Aorta (tissue), 5 donors: ENCODE data around the gene MAPKAPK3. TPM values are rescaled to one million over a fixed set of nuclear protein-coding genes. Genes with fewer than 3 reads are reported as not detected.

Experiments used
- ATAC-seq: fragments of 200-7000 bp; cut with Tn5 transposase; one replicate; pipeline ENCODE4 v1.9.1; 2022; ENCODE audit warnings: moderate library complexity; ENCODE audit not compliant: low FRiP score
- DNase-seq, 2 donors: peaks; one replicate each; pipeline ENCODE4 v3.0.0-alpha.2; 2020
- H3K27ac ChIP-seq, 2 donors: one replicate each; pipeline ENCODE4 v1.5.1; 2013; ENCODE audit warnings: low read length in 2 of 2, mild to moderate bottlenecking in 2 of 2, moderate library complexity in 2 of 2, control low read depth in 1 of 2, inconsistent platforms in 1 of 2, low read depth in 1 of 2
- H3K27me3 ChIP-seq, 2 donors: one replicate each; pipeline ENCODE4 v1.6.1; 2013; ENCODE audit warnings: control low read depth in 1 of 2, low read length in 1 of 2, mild to moderate bottlenecking in 1 of 2, moderate library complexity in 1 of 2; ENCODE audit not compliant: insufficient read depth in 2 of 2, control insufficient read depth in 1 of 2
- H3K36me3 ChIP-seq, 2 donors: one replicate each; pipeline ENCODE4 v1.6.1; 2013; ENCODE audit warnings: control low read depth in 1 of 2, low read length in 1 of 2, mild to moderate bottlenecking in 1 of 2; ENCODE audit not compliant: insufficient read depth in 2 of 2, control insufficient read depth in 1 of 2
- H3K4me1 ChIP-seq, 2 donors: one replicate each; pipeline ENCODE4 v1.6.1; 2013; ENCODE audit warnings: low read length in 2 of 2, control low read depth in 1 of 2, mild to moderate bottlenecking in 1 of 2, moderate library complexity in 1 of 2; ENCODE audit not compliant: insufficient read depth in 2 of 2, control insufficient read depth in 1 of 2
- H3K4me3 ChIP-seq, 2 donors: one replicate each; pipeline ENCODE4 v1.5.1; 2013; ENCODE audit warnings: low read length in 2 of 2, control low read depth in 1 of 2, mild to moderate bottlenecking in 1 of 2
- H3K9me3 ChIP-seq: one replicate; pipeline ENCODE4 v1.6.1; 2013; ENCODE audit warnings: mild to moderate bottlenecking, low read length; ENCODE audit not compliant: control insufficient read depth
- WGBS, 2 donors: extraction: QIAGEN DNeasy Blood & Tissue Kit; methylation state at CpG; one replicate each; pipeline ENCODE4 v1.1.7; 2013; 5-methylcytosine and 5-hydroxymethylcytosine counted together
- intact Hi-C, 2 donors: fragments of 100-400 bp; cut with DNase I; formaldehyde crosslinking; loops; one replicate each; pipeline versions ENCODE4 v1.14.2 to v1.15.0; 2022
- polyA plus RNA-seq, 2 donors: library from polyadenylated mRNA; stranded (reverse); fragments of 200-250 nt; gene quantifications; one replicate each; pipeline ENCODE4 v1.2.3, GENCODE V29; 2013
- total RNA-seq, 2 donors: library from RNA; stranded (reverse); fragmentation: NEBNext Ultra II Directional; extraction: Animal tissue kit (Norgen Biotek cat#: 25700); gene quantifications; one replicate each; pipeline ENCODE4 v1.2.1, GENCODE V29; 2021
- donor health status: healthy with polysubstance abuse.
- donor health status: Bipolar disorder and iron deficiency.
- donor health status: DM: no; HTN: no; CAD: no.
- donor health status: DM: no; HTN: no; CAD: no.
- donor health status: DM: yes; HTN: yes; CAD: no.

Gene MAPKAPK3
- total and polyA plus RNA-seq, 4 donors = 13.0 to 24.8 (median 21.0) TPM

- DNase-seq (no peak), ATAC-seq (no peak)
- Histone ChIP-seq H3K27me3 (no peaks in the 10 kb centered on the region), H3K4me1 (no peaks in the 10 kb centered on the region), H3K9me3 (no peaks in the 10 kb centered on the region), H3K27ac (no peak overlapping the region), H3K36me3 (no peaks in the 10 kb centered on the region), H3K4me3 (peak overlapping the region in 1 of 2 donors; percentile 51)
- intact Hi-C loops = loop anchor here (5.0 kb wide), 2 partner anchors 754 to 769 kb away; partner anchors contain the start of gene MANF (in 1 of the 2)
- 75 to 83% methylated on average over 6 of the region's 6 CpGs for WGBS, 2 donors
Measured at GRCh38 chr3:50617911-50618481, 1.0 kb downstream of the MAPKAPK3 start.

- no peak for ATAC-seq
- no peak overlapping the region for H3K27ac ChIP-seq
Measured at GRCh38 chr3:50620420-50620819, 3.5 kb downstream of the MAPKAPK3 start.

GRCh38 chr3:50620820-50621219 lies 3.9 kb downstream of the MAPKAPK3 start:
- intact Hi-C loops = no loop called here
- peaks cover 0 to 2% of the 10 kb centered on the region in 2 donors for H3K36me3 ChIP-seq
- H3K9me3 ChIP-seq = no peaks in the 10 kb centered on the region
- no peak overlapping the region for H3K27ac ChIP-seq
- H3K4me3 ChIP-seq = no peak overlapping the region
- no peaks in the 10 kb centered on the region for H3K4me1 ChIP-seq
- ATAC-seq (no peak), DNase-seq (no peak)
- H3K27me3 ChIP-seq = no peaks in the 10 kb centered on the region
- 43 to 49% methylated on average over 4 of the region's 4 CpGs for WGBS, 2 donors

More at GRCh38 chr3:50620420-50620819, 3.5 kb downstream of the MAPKAPK3 start:
- peak in 1 of 2 donors; percentile 75 for DNase-seq
- intact Hi-C loops = no loop called here
- 91 to 98% methylated on average over 1 of the region's 1 CpG for WGBS, 2 donors
- H3K9me3 ChIP-seq = no peaks in the 10 kb centered on the region
- no peaks in the 10 kb centered on the region for H3K27me3 ChIP-seq
- H3K4me3 ChIP-seq = no peak overlapping the region
- H3K4me1 ChIP-seq = no peaks in the 10 kb centered on the region
- H3K36me3 ChIP-seq = peaks cover 0 to 2% of the 10 kb centered on the region in 2 donors

- 90% methylated on average over 3 of the region's 3 CpGs for WGBS, 2 donors
- no peak for ATAC-seq
- Histone ChIP-seq H3K27ac (no peak overlapping the region), H3K27me3 (no peaks in the 10 kb centered on the region), H3K4me3 (no peak overlapping the region), H3K36me3 (peaks cover 0 to 2% of the 10 kb centered on the region in 2 donors), H3K4me1 (no peaks in the 10 kb centered on the region), H3K9me3 (no peaks in the 10 kb centered on the region)
- no peak for DNase-seq
- intact Hi-C loops = no loop called here
Measured at GRCh38 chr3:50622881-50623280, 5.9 kb downstream of the MAPKAPK3 start.

- no peak overlapping the region for H3K4me3 ChIP-seq
- ATAC-seq (peak; percentile 11), DNase-seq (no peak)
- 47 to 48% methylated on average over 6 of the region's 6 CpGs for WGBS, 2 donors
- H3K4me1 ChIP-seq = no peaks in the 10 kb centered on the region
- H3K36me3 ChIP-seq = peaks cover 0 to 2% of the 10 kb centered on the region in 2 donors
- H3K9me3 ChIP-seq = no peaks in the 10 kb centered on the region
- intact Hi-C loops = no loop called here
- no peaks in the 10 kb centered on the region for H3K27me3 ChIP-seq
- H3K27ac ChIP-seq = no peak overlapping the region
Measured at GRCh38 chr3:50623840-50624474, 7.0 kb downstream of the MAPKAPK3 start.

GRCh38 chr3:50624634-50625033 lies 7.7 kb downstream of the MAPKAPK3 start:
- H3K27me3 ChIP-seq = no peaks in the 10 kb centered on the region

GRCh38 chr3:50625231-50626182 lies 8.6 kb downstream of the MAPKAPK3 start:
- intact Hi-C loops = no loop called here
- Histone ChIP-seq H3K4me1 (no peaks in the 10 kb centered on the region), H3K4me3 (no peak overlapping the region), H3K27ac (no peak overlapping the region), H3K9me3 (no peaks in the 10 kb centered on the region), H3K36me3 (peaks cover 0 to 2% of the 10 kb centered on the region in 2 donors), H3K27me3 (no peaks in the 10 kb centered on the region)
- DNase-seq = no peak
- 87 to 93% methylated on average over 18 of the region's 18 CpGs for WGBS, 2 donors
- ATAC-seq = no peak

More at GRCh38 chr3:50624634-50625033, 7.7 kb downstream of the MAPKAPK3 start:
- DNase-seq = no peak
- peaks cover 0 to 2% of the 10 kb centered on the region in 2 donors for H3K36me3 ChIP-seq
- no peaks in the 10 kb centered on the region for H3K4me1 ChIP-seq
- H3K27ac ChIP-seq = no peak overlapping the region
- WGBS, 2 donors = 96 to 98% methylated on average over 2 of the region's 2 CpGs
- ATAC-seq = no peak
- no peaks in the 10 kb centered on the region for H3K9me3 ChIP-seq
- intact Hi-C loops = no loop called here
- no peak overlapping the region for H3K4me3 ChIP-seq

GRCh38 chr3:50626401-50626800 lies 9.4 kb downstream of the MAPKAPK3 start:
- Histone ChIP-seq H3K36me3 (peaks cover 0 to 2% of the 10 kb centered on the region in 2 donors), H3K27me3 (no peaks in the 10 kb centered on the region), H3K4me1 (no peaks in the 10 kb centered on the region), H3K4me3 (no peak overlapping the region), H3K9me3 (no peaks in the 10 kb centered on the region), H3K27ac (no peak overlapping the region)
- intact Hi-C loops = no loop called here
- WGBS, 2 donors = 94 to 95% methylated on average over 3 of the region's 3 CpGs
- ATAC-seq (no peak), DNase-seq (no peak)
